Measurements from ENCODE around the gene SHC3. TPM values are rescaled to one million over a fixed set of nuclear protein-coding genes. Genes with fewer than 3 reads are reported as not detected.

Gene SHC3
- total RNA-seq, 2 donors from 2014 or later = 0.95 to 1.3 TPM

- Mint-ChIP-seq H3K36me3 (ENCODE audit: low read depth) (no peaks in the 10 kb centered on the region), H3K9me3 (no peaks in the 10 kb centered on the region), H3K4me1 (peaks cover 20% of the 10 kb centered on the region), H3K27ac (no peak overlapping the region), H3K27me3 (ENCODE audit: insufficient read depth) (no peaks in the 10 kb centered on the region), H3K4me3 (no peak overlapping the region)
- no peak overlapping the region for H3K27ac ChIP-seq (ENCODE audit: low read depth, low read length)
- H3K4me3 ChIP-seq (ENCODE audit: low read length) = no peak overlapping the region
- H3K4me1 ChIP-seq (ENCODE audit: control insufficient read depth, insufficient read depth, low read length) = peaks cover under 1% of the 10 kb centered on the region
- no peaks in the 10 kb centered on the region for H3K9me3 ChIP-seq (ENCODE audit: control insufficient read depth, low read length)
- peak; percentile 42 for DNase-seq
- no peaks in the 10 kb centered on the region for H3K27me3 ChIP-seq (ENCODE audit: control insufficient read depth, insufficient read depth, low read length, poor library complexity, severe bottlenecking)
- no peak for TF ChIP-seq CTCF (conservative IDR thresholded peaks at IDR 0.05)
- no peaks in the 10 kb centered on the region for H3K36me3 ChIP-seq (ENCODE audit: control insufficient read depth, insufficient read depth, low read length)
- no peak overlapping the region for H3K9ac ChIP-seq (ENCODE audit: extremely low read depth, low read length, poor library complexity, severe bottlenecking)
- WGBS, 2 experiments (ENCODE audit: insufficient coverage in 1 of 2, insufficient read length in 1 of 2) = 93 to 100% methylated on average over 1 to 4 of the region's 4 CpGs
Measured at GRCh38 chr9:88972401-88972800, 206.2 kb downstream of the SHC3 start.

GRCh38 chr9:88971131-88971960 lies 207.3 kb downstream of the SHC3 start:
- no peaks in the 10 kb centered on the region for H3K36me3 Mint-ChIP-seq (ENCODE audit: low read depth)
- peaks cover 5% of the 10 kb centered on the region for H3K4me1 ChIP-seq (ENCODE audit: control insufficient read depth, insufficient read depth, low read length)
- no peak overlapping the region for H3K27ac ChIP-seq (ENCODE audit: low read depth, low read length)
- peak; percentile 31 for TF ChIP-seq CTCF (conservative IDR thresholded peaks at IDR 0.05)
- no peaks in the 10 kb centered on the region for H3K27me3 Mint-ChIP-seq (ENCODE audit: insufficient read depth)
- no peak overlapping the region for H3K4me3 Mint-ChIP-seq
- H3K27ac Mint-ChIP-seq = peak overlapping the region; percentile 54
- H3K9me3 ChIP-seq (ENCODE audit: control insufficient read depth, low read length) = no peaks in the 10 kb centered on the region
- no peaks in the 10 kb centered on the region for H3K27me3 ChIP-seq (ENCODE audit: control insufficient read depth, insufficient read depth, low read length, poor library complexity, severe bottlenecking)
- H3K4me1 Mint-ChIP-seq = peaks cover 26% of the 10 kb centered on the region
- no peaks in the 10 kb centered on the region for H3K9me3 Mint-ChIP-seq
- no peaks in the 10 kb centered on the region for H3K36me3 ChIP-seq (ENCODE audit: control insufficient read depth, insufficient read depth, low read length)
- H3K4me3 ChIP-seq (ENCODE audit: low read length) = no peak overlapping the region
- DNase-seq = peak; percentile 55
- no peak overlapping the region for H3K9ac ChIP-seq (ENCODE audit: extremely low read depth, low read length, poor library complexity, severe bottlenecking)
- 84 to 90% methylated on average over 14 to 23 of the region's 23 CpGs for WGBS, 2 experiments (ENCODE audit: insufficient coverage in 1 of 2, insufficient read length in 1 of 2)

- H3K36me3 Mint-ChIP-seq (ENCODE audit: low read depth) = no peaks in the 10 kb centered on the region
- no peaks in the 10 kb centered on the region for H3K9me3 Mint-ChIP-seq
- WGBS, 2 experiments (ENCODE audit: insufficient coverage in 1 of 2, insufficient read length in 1 of 2) = 88 to 96% methylated on average over 5 to 8 of the region's 8 CpGs
- H3K4me3 Mint-ChIP-seq = no peak overlapping the region
- no peak overlapping the region for H3K27ac ChIP-seq (ENCODE audit: low read depth, low read length)
- no peak for DNase-seq
- TF ChIP-seq CTCF (conservative IDR thresholded peaks at IDR 0.05) = no peak
- no peak overlapping the region for H3K27ac Mint-ChIP-seq
- H3K9me3 ChIP-seq (ENCODE audit: control insufficient read depth, low read length) = no peaks in the 10 kb centered on the region
- peaks cover 31% of the 10 kb centered on the region for H3K4me1 Mint-ChIP-seq
- H3K9ac ChIP-seq (ENCODE audit: extremely low read depth, low read length, poor library complexity, severe bottlenecking) = no peak overlapping the region
- H3K27me3 ChIP-seq (ENCODE audit: control insufficient read depth, insufficient read depth, low read length, poor library complexity, severe bottlenecking) = no peaks in the 10 kb centered on the region
- H3K36me3 ChIP-seq (ENCODE audit: control insufficient read depth, insufficient read depth, low read length) = no peaks in the 10 kb centered on the region
- H3K4me3 ChIP-seq (ENCODE audit: low read length) = no peak overlapping the region
- no peaks in the 10 kb centered on the region for H3K27me3 Mint-ChIP-seq (ENCODE audit: insufficient read depth)
- H3K4me1 ChIP-seq (ENCODE audit: control insufficient read depth, insufficient read depth, low read length) = peaks cover 5% of the 10 kb centered on the region
Measured at GRCh38 chr9:88969646-88970373, 208.8 kb downstream of the SHC3 start.
